Measurements from ENCODE around the gene XRCC1.

XRCC1 gene

GRCh38 chr19:43599635-43600295, 24.4 kb upstream of the XRCC1 start:
- no peak overlapping the region for H2BK5ac ChIP-seq (ENCODE audit: low read depth, low read length, poor library complexity, severe bottlenecking)
- peaks cover 24 to 41% of the 10 kb centered on the region in 2 experiments for H3K36me3 ChIP-seq (ENCODE audit: control insufficient read depth in 1 of 2, insufficient read depth in 2 of 2, low read depth in 1 of 2, low read length in 2 of 2)
- H3K4me3 ChIP-seq (ENCODE audit: insufficient read depth in 1 of 2, low read depth in 1 of 2, low read length in 2 of 2), result no peak overlapping the region
- no peak overlapping the region for H2BK12ac ChIP-seq (ENCODE audit: low read length in 2 of 2)
- no peaks in the 10 kb centered on the region for H3K27me3 ChIP-seq (ENCODE audit: control insufficient read depth in 1 of 2, insufficient read depth in 1 of 2, low read length in 2 of 2)
- H3K27ac ChIP-seq (ENCODE audit: low read length, poor library complexity, severe bottlenecking), result no peak overlapping the region
- no peak overlapping the region for H3K4me2 ChIP-seq (ENCODE audit: low read length, poor library complexity, severe bottlenecking)
- no peak overlapping the region for H3K23ac ChIP-seq (ENCODE audit: low read length in 2 of 2)
- H4K91ac ChIP-seq (ENCODE audit: low read length), result no peak overlapping the region
- H3K79me1 ChIP-seq (replicated peaks; ENCODE audit: low read length, poor library complexity, severe bottlenecking), result peaks cover 39% of the 10 kb centered on the region
- H2BK120ac ChIP-seq (ENCODE audit: low read depth, low read length), result no peak overlapping the region
- H3K18ac ChIP-seq (ENCODE audit: low read depth in 1 of 2, low read length in 2 of 2), result no peak overlapping the region
- H2AK5ac ChIP-seq (ENCODE audit: low read length, severe bottlenecking), result no peak overlapping the region
- no peaks in the 10 kb centered on the region for H3K9me3 ChIP-seq (ENCODE audit: control insufficient read depth, low read length)
- WGBS, result 100% methylated on average over 2 of the region's 4 CpGs
- H2AFZ ChIP-seq (ENCODE audit: low read depth, low read length), result no peak overlapping the region
- H3K14ac ChIP-seq (ENCODE audit: low read length in 2 of 2), result no peak overlapping the region
- no peak overlapping the region for H4K8ac ChIP-seq (ENCODE audit: low read length)
- H3K9ac ChIP-seq (ENCODE audit: low read length), result peak overlapping the region; percentile 49
- no peak overlapping the region for H2BK15ac ChIP-seq (ENCODE audit: low read depth, poor library complexity, severe bottlenecking)
- DNase-seq, result no peak
- peaks cover 8% of the 10 kb centered on the region for H3K4me1 ChIP-seq (ENCODE audit: control insufficient read depth, insufficient read depth, low read depth, low read length)
- no peak overlapping the region for H3K4ac ChIP-seq (ENCODE audit: low read depth in 1 of 2, low read length in 2 of 2)

- no peak overlapping the region for H3K18ac ChIP-seq (ENCODE audit: low read depth in 1 of 2, low read length in 2 of 2)
- H2BK15ac ChIP-seq (ENCODE audit: low read depth, poor library complexity, severe bottlenecking), result no peak overlapping the region
- H3K23ac ChIP-seq (ENCODE audit: low read length in 2 of 2), result no peak overlapping the region
- no peak overlapping the region for H3K27ac ChIP-seq (ENCODE audit: low read length, poor library complexity, severe bottlenecking)
- WGBS, result 97% methylated on average over 19 of the region's 19 CpGs
- H4K8ac ChIP-seq (ENCODE audit: low read length), result no peak overlapping the region
- H2AK5ac ChIP-seq (ENCODE audit: low read length, severe bottlenecking), result no peak overlapping the region
- peak overlapping the region; percentile 99 for H3K9ac ChIP-seq (ENCODE audit: low read length)
- peaks cover 34% of the 10 kb centered on the region for H3K79me1 ChIP-seq (replicated peaks; ENCODE audit: low read length, poor library complexity, severe bottlenecking)
- no peak overlapping the region for H2BK120ac ChIP-seq (ENCODE audit: low read depth, low read length)
- H3K4ac ChIP-seq (ENCODE audit: low read depth in 1 of 2, low read length in 2 of 2), result no peak overlapping the region
- H2BK12ac ChIP-seq (ENCODE audit: low read length in 2 of 2), result no peak overlapping the region
- H2BK5ac ChIP-seq (ENCODE audit: low read depth, low read length, poor library complexity, severe bottlenecking), result no peak overlapping the region
- peak overlapping the region in 1 of 2 experiments; percentile 96 for H3K4me3 ChIP-seq (ENCODE audit: insufficient read depth in 1 of 2, low read depth in 1 of 2, low read length in 2 of 2)
- H3K14ac ChIP-seq (ENCODE audit: low read length in 2 of 2), result no peak overlapping the region
- H3K36me3 ChIP-seq (ENCODE audit: control insufficient read depth in 1 of 2, insufficient read depth in 2 of 2, low read depth in 1 of 2, low read length in 2 of 2), result peaks cover 28 to 48% of the 10 kb centered on the region in 2 experiments
- DNase-seq, result no peak
- H3K4me2 ChIP-seq (ENCODE audit: low read length, poor library complexity, severe bottlenecking), result no peak overlapping the region
- H2AFZ ChIP-seq (ENCODE audit: low read depth, low read length), result no peak overlapping the region
- H3K27me3 ChIP-seq (ENCODE audit: control insufficient read depth in 1 of 2, insufficient read depth in 1 of 2, low read length in 2 of 2), result no peaks in the 10 kb centered on the region
- no peaks in the 10 kb centered on the region for H3K9me3 ChIP-seq (ENCODE audit: control insufficient read depth, low read length)
- H3K4me1 ChIP-seq (ENCODE audit: control insufficient read depth, insufficient read depth, low read depth, low read length), result peaks cover 13% of the 10 kb centered on the region
- no peak overlapping the region for H4K91ac ChIP-seq (ENCODE audit: low read length)
Observed at GRCh38 chr19:43598445-43599240, 23.3 kb upstream of the XRCC1 start.

- Histone ChIP-seq H2BK12ac (ENCODE audit: low read length in 2 of 2) (no peak overlapping the region), H2BK5ac (ENCODE audit: low read depth, low read length, poor library complexity, severe bottlenecking) (no peak overlapping the region), H3K27me3 (ENCODE audit: control insufficient read depth in 1 of 2, insufficient read depth in 1 of 2, low read length in 2 of 2) (no peaks in the 10 kb centered on the region), H3K9me3 (ENCODE audit: control insufficient read depth, low read length) (no peaks in the 10 kb centered on the region), H3K79me1 (replicated peaks; ENCODE audit: low read length, poor library complexity, severe bottlenecking) (peaks cover 35% of the 10 kb centered on the region), H3K36me3 (ENCODE audit: control insufficient read depth in 1 of 2, insufficient read depth in 2 of 2, low read depth in 1 of 2, low read length in 2 of 2) (peaks cover 36 to 56% of the 10 kb centered on the region in 2 experiments), H4K8ac (ENCODE audit: low read length) (no peak overlapping the region), H3K4ac (ENCODE audit: low read depth in 1 of 2, low read length in 2 of 2) (no peak overlapping the region), H3K18ac (ENCODE audit: low read depth in 1 of 2, low read length in 2 of 2) (no peak overlapping the region), H2BK120ac (ENCODE audit: low read depth, low read length) (no peak overlapping the region), H3K27ac (ENCODE audit: low read length, poor library complexity, severe bottlenecking) (no peak overlapping the region), H3K4me3 (ENCODE audit: insufficient read depth in 1 of 2, low read depth in 1 of 2, low read length in 2 of 2) (peak overlapping the region in 1 of 2 experiments; percentile 96), H2BK15ac (ENCODE audit: low read depth, poor library complexity, severe bottlenecking) (no peak overlapping the region), H3K9ac (ENCODE audit: low read length) (peak overlapping the region; percentile 99), H3K4me2 (ENCODE audit: low read length, poor library complexity, severe bottlenecking) (no peak overlapping the region), H3K23ac (ENCODE audit: low read length in 2 of 2) (no peak overlapping the region), H3K4me1 (ENCODE audit: control insufficient read depth, insufficient read depth, low read depth, low read length) (peaks cover 16% of the 10 kb centered on the region), H2AFZ (ENCODE audit: low read depth, low read length) (no peak overlapping the region), H2AK5ac (ENCODE audit: low read length, severe bottlenecking) (no peak overlapping the region), H4K91ac (ENCODE audit: low read length) (no peak overlapping the region), H3K14ac (ENCODE audit: low read length in 2 of 2) (no peak overlapping the region)
- DNase-seq, result no peak
- WGBS, result 93% methylated on average over 5 of the region's 5 CpGs
Observed at GRCh38 chr19:43597876-43598275, 22.5 kb upstream of the XRCC1 start.

GRCh38 chr19:43596842-43597461, 21.6 kb upstream of the XRCC1 start:
- Histone ChIP-seq H3K27me3 (ENCODE audit: control insufficient read depth in 1 of 2, insufficient read depth in 1 of 2, low read length in 2 of 2) (no peaks in the 10 kb centered on the region), H3K9me3 (ENCODE audit: control insufficient read depth, low read length) (no peaks in the 10 kb centered on the region), H3K27ac (ENCODE audit: low read length, poor library complexity, severe bottlenecking) (peak overlapping the region; percentile 99), H3K4me3 (ENCODE audit: insufficient read depth in 1 of 2, low read depth in 1 of 2, low read length in 2 of 2) (peak overlapping the region; percentile 55 to 96), H4K8ac (ENCODE audit: low read length) (peak overlapping the region; percentile 86), H3K36me3 (ENCODE audit: control insufficient read depth in 1 of 2, insufficient read depth in 2 of 2, low read depth in 1 of 2, low read length in 2 of 2) (peaks cover 40 to 56% of the 10 kb centered on the region in 2 experiments), H3K9ac (ENCODE audit: low read length) (peak overlapping the region; percentile 99), H3K4ac (ENCODE audit: low read depth in 1 of 2, low read length in 2 of 2) (peak overlapping the region in 1 of 2 experiments; percentile 21), H3K18ac (ENCODE audit: low read depth in 1 of 2, low read length in 2 of 2) (peak overlapping the region in 1 of 2 experiments; percentile 77), H2AK5ac (ENCODE audit: low read length, severe bottlenecking) (peak overlapping the region; percentile 63), H2BK15ac (ENCODE audit: low read depth, poor library complexity, severe bottlenecking) (no peak overlapping the region), H3K4me1 (ENCODE audit: control insufficient read depth, insufficient read depth, low read depth, low read length) (peaks cover 18% of the 10 kb centered on the region), H3K4me2 (ENCODE audit: low read length, poor library complexity, severe bottlenecking) (peak overlapping the region; percentile 72), H3K14ac (ENCODE audit: low read length in 2 of 2) (peak overlapping the region in 1 of 2 experiments; percentile 12), H2BK12ac (ENCODE audit: low read length in 2 of 2) (peak overlapping the region in 1 of 2 experiments; percentile 27), H4K91ac (ENCODE audit: low read length) (no peak overlapping the region), H2BK120ac (ENCODE audit: low read depth, low read length) (no peak overlapping the region), H3K23ac (ENCODE audit: low read length in 2 of 2) (no peak overlapping the region), H2AFZ (ENCODE audit: low read depth, low read length) (peak overlapping the region; percentile 21), H2BK5ac (ENCODE audit: low read depth, low read length, poor library complexity, severe bottlenecking) (no peak overlapping the region), H3K79me1 (replicated peaks; ENCODE audit: low read length, poor library complexity, severe bottlenecking) (peaks cover 34% of the 10 kb centered on the region)
- 38% methylated on average over 6 of the region's 7 CpGs for WGBS
- peak; percentile 23 for DNase-seq
